DMS 273 treated with DMSO at 0.1 percent for 48 hours (cell line): Measurements from ENCODE around the gene ARHGEF4.
A peak's percentile ranks its signal among the peaks of the same experiment; 100 is the strongest.
"Not testable (repeated sequence)": the region's sequence is repeated elsewhere in the genome, so short reads cannot be mapped to it uniquely, and the experiment has no call there.

Experiments
- DNase-seq: peaks from one replicate; lab custom pipeline; 2025; lab: John Stamatoyannopoulos, UW

Gene ARHGEF4

GRCh38 chr2:131055169-131056065 is 218.7 kb downstream of the ARHGEF4 start:
- DNase-seq: no peak

- DNase-seq: no peak
These were observed 219.7 kb downstream of the ARHGEF4 start for GRCh38 chr2:131056204-131056931.

- no peak for DNase-seq
These were observed 220.2 kb downstream of the ARHGEF4 start for GRCh38 chr2:131056932-131057287.

GRCh38 chr2:131058214-131058843 is 221.6 kb downstream of the ARHGEF4 start:
- DNase-seq: no peak

- DNase-seq: no peak
These were observed 222.2 kb downstream of the ARHGEF4 start for GRCh38 chr2:131058920-131059319.

GRCh38 chr2:131063501-131064283 is 227.0 kb downstream of the ARHGEF4 start:
- no peak for DNase-seq

GRCh38 chr2:131064589-131065512 is 228.1 kb downstream of the ARHGEF4 start:
- no peak for DNase-seq

- DNase-seq: no peak
These were observed 230.9 kb downstream of the ARHGEF4 start for GRCh38 chr2:131067465-131068125.

- DNase-seq: not testable (repeated sequence)
These were observed 231.5 kb downstream of the ARHGEF4 start for GRCh38 chr2:131068172-131068571.

- DNase-seq: not testable (repeated sequence)
These were observed 238.9 kb downstream of the ARHGEF4 start for GRCh38 chr2:131075578-131075977.

- no peak for DNase-seq
These were observed 240.0 kb downstream of the ARHGEF4 start for GRCh38 chr2:131076707-131077106.

- DNase-seq: no peak
These were observed 240.6 kb downstream of the ARHGEF4 start for GRCh38 chr2:131077182-131077846.

- no peak for DNase-seq
These were observed 241.3 kb downstream of the ARHGEF4 start for GRCh38 chr2:131077966-131078365.

GRCh38 chr2:131079931-131080330 is 243.2 kb downstream of the ARHGEF4 start:
- DNase-seq: not testable (repeated sequence)

- no peak for DNase-seq
These were observed 244.5 kb downstream of the ARHGEF4 start for GRCh38 chr2:131081190-131081589.

GRCh38 chr2:131085646-131086045 is 248.9 kb downstream of the ARHGEF4 start:
- DNase-seq: no peak

GRCh38 chr2:131092458-131093005 is 255.8 kb downstream of the ARHGEF4 start:
- peak; percentile 4 for DNase-seq

- peak; percentile 60 for DNase-seq
These were observed 256.4 kb downstream of the ARHGEF4 start, which contains the start of gene FAM168B for GRCh38 chr2:131093006-131093695. FAM168B (minus strand) TSS chr2:131093460; CDS start chr2:131082646, 10,814 bp downstream.
